ENCODE results near the gene FAM24B.

Gene FAM24B

DNA sequence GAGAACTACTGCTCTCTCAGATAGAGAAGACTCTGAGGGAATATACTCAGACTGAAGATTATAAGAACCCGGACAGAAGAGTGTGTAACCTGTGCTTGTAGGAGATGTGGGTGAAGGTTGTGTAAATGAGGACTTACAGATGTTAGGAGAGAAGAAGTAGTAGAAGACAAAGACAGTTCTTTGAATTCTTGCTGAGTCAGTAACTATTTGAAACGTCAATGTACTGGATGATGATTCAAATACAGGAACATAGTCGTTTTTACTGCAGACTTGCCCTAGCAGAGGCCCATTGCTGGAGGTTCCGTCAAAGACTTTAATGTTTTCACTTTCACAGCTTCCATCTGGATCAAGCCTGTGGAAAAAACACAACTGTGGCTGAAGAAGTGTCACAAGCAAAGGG, 40.5 kb downstream of the FAM24B start:
- TF ChIP-seq CTCF (IDR thresholded peaks at IDR 0.05; ENCODE audit: low read depth, low read length, missing control alignments) = no peak
- DNase-seq (ENCODE audit: low read depth) = no peak
- H3K4me3 ChIP-seq (ENCODE audit: low read depth, low read length) = no peak overlapping the region

- H3K4me3 ChIP-seq (ENCODE audit: low read depth, low read length) = no peak overlapping the region
- TF ChIP-seq CTCF (IDR thresholded peaks at IDR 0.05; ENCODE audit: low read depth, low read length, missing control alignments) = no peak
- DNase-seq (ENCODE audit: low read depth) = no peak
Observed at GRCh38 chr10:122835908-122836307, 43.5 kb downstream of the FAM24B start.

GRCh38 chr10:122830965-122831353, 48.4 kb downstream of the FAM24B start:
- DNase-seq (ENCODE audit: low read depth) = no peak
- TF ChIP-seq CTCF (IDR thresholded peaks at IDR 0.05; ENCODE audit: low read depth, low read length, missing control alignments) = no peak
- H3K4me3 ChIP-seq (ENCODE audit: low read depth, low read length) = no peak overlapping the region

GRCh38 chr10:122830273-122830964, 49.0 kb downstream of the FAM24B start:
- H3K4me3 ChIP-seq (ENCODE audit: low read depth, low read length) = no peak overlapping the region
- TF ChIP-seq CTCF (IDR thresholded peaks at IDR 0.05; ENCODE audit: low read depth, low read length, missing control alignments) = no peak
- DNase-seq (ENCODE audit: low read depth) = no peak

GRCh38 chr10:122829454-122829853, 49.9 kb downstream of the FAM24B start:
- no peak for TF ChIP-seq CTCF (IDR thresholded peaks at IDR 0.05; ENCODE audit: low read depth, low read length, missing control alignments)
- no peak overlapping the region for H3K4me3 ChIP-seq (ENCODE audit: low read depth, low read length)
- DNase-seq (ENCODE audit: low read depth) = no peak

- no peak overlapping the region for H3K4me3 ChIP-seq (ENCODE audit: low read depth, low read length)
- TF ChIP-seq CTCF (IDR thresholded peaks at IDR 0.05; ENCODE audit: low read depth, low read length, missing control alignments) = no peak
- no peak for DNase-seq (ENCODE audit: low read depth)
Observed at GRCh38 chr10:122828716-122829255, 50.6 kb downstream of the FAM24B start.

DNA sequence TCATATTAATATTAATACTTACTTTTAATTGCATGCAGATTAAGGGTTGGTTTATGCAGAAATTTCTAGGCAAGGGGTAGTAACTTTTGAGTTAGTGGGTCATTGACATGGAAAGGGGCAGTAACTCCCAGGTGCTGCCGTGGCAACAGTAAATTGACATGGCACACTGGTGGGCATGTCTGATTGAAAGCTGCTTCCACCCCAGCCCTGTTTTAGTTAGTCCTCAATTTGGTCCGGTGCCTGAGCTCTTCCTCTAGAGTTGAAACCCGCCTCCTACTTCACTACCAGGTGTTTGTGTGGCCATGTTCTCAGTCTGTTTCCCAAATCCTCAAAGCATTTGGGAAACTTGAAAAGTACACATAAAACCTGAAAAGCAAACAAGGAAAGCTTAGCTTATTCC, 52.1 kb downstream of the FAM24B start:
- H3K4me3 ChIP-seq (ENCODE audit: low read depth, low read length) = no peak overlapping the region
- no peak for DNase-seq (ENCODE audit: low read depth)
- no peak for TF ChIP-seq CTCF (IDR thresholded peaks at IDR 0.05; ENCODE audit: low read depth, low read length, missing control alignments)

Data from GM12864 (cell line).